Thyroid gland (tissue), 4 donors: ENCODE measurements around the gene COG2. TPM values are rescaled to one million over a fixed set of nuclear protein-coding genes. Genes with fewer than 3 reads are reported as not detected.

Experiments used
- DNase-seq, 2 donors: peaks; one replicate each; pipeline ENCODE4 v3.0.0-alpha.2; 2019
- H3K27ac ChIP-seq, 3 donors: fragments of 200-600 bp; sonication (generic); 1 replicate in 2 of 3; 2 replicates in 1 of 3; pipeline ENCODE4 v1.5.1; 2016 to 2019; ENCODE audit warnings: mild to moderate bottlenecking in 1 of 3, moderate library complexity in 1 of 3
- H3K27me3 ChIP-seq: fragments of 200-600 bp; sonication (generic); one replicate; pipeline ENCODE4 v1.5.1; 2019
- H3K36me3 ChIP-seq, 2 donors: fragments of 200-600 bp; sonication (generic); one replicate each; pipeline ENCODE4 v1.5.1; 2016 to 2019
- H3K4me1 ChIP-seq, 2 donors: fragments of 200-600 bp; sonication (generic); one replicate each; pipeline ENCODE4 v1.5.1; 2017 to 2019
- H3K4me3 ChIP-seq, 3 donors: fragments of 200-600 bp; sonication (generic); replicated peaks in 1 of 3; 1 replicate in 2 of 3; 2 replicates in 1 of 3; pipeline ENCODE4 v1.5.1; 2016; ENCODE audit warnings: mild to moderate bottlenecking in 1 of 3
- H3K9me3 ChIP-seq: fragments of 200-600 bp; sonication (generic); one replicate; pipeline ENCODE4 v1.5.1; 2017
- POLR2A ChIP-seq, 2 donors: fragments of 450-650 bp; IDR thresholded peaks; one replicate each; pipeline ENCODE4 v1.6.1; 2017; ENCODE audit warnings: antibody characterized with exemption in 2 of 2, mild to moderate bottlenecking in 2 of 2, moderate library complexity in 1 of 2
- WGBS, 2 donors: methylation state at CpG; one replicate each; pipeline ENCODE4 v1.1.5; 2017; 5-methylcytosine and 5-hydroxymethylcytosine counted together
- intact Hi-C: fragments of 100-400 bp; cut with DNase I; formaldehyde crosslinking; loops from one replicate; pipeline ENCODE4 v1.15.1; 2023
- total RNA-seq, 4 donors: library from RNA; depleted of rRNA; stranded (reverse); fragments of >200 nt; gene quantifications; one replicate each; pipeline ENCODE4 v1.2.3, GENCODE V29; 2016
- TF ChIP-seq, protein P1 (sequence below), 6 experiments: fragments of 200-600 bp in 3 of 6; fragments of 450-650 bp in 3 of 6; sonication (generic) in 3 of 6; IDR thresholded peaks; one replicate each; pipeline ENCODE4 v1.5.1; 2016 to 2019; ENCODE audit warnings: antibody characterized with exemption in 6 of 6, mild to moderate bottlenecking in 2 of 6, inconsistent platforms in 1 of 6, moderate library complexity in 1 of 6

Gene COG2
- total RNA-seq, 4 donors from 2014 or later, result 36.3 to 48.1 (median 37.5) TPM

DNA sequence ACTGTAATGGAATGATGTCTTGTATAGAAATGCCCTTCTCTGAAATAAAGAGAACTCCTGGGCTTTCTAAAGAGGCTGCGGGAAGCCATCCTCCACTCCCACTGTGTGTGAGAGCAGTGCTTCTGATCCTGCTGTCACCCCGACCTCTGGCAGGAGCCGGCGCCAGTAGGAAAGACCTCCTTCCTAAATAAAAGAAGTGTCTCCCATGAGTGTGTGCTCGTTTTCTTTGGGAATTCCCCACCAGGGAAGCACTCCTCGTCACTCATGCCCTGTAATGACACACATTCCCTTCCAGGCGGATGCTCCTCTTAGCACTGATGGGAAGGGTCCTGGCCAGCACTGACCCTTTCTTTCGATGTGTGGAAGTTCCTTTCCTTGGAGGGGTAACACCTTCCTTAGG, 51.5 kb downstream of the COG2 start:
- WGBS, 2 donors, result 77 to 84% methylated on average over 8 of the region's 8 CpGs
- intact Hi-C loops, result no loop called here

DNA sequence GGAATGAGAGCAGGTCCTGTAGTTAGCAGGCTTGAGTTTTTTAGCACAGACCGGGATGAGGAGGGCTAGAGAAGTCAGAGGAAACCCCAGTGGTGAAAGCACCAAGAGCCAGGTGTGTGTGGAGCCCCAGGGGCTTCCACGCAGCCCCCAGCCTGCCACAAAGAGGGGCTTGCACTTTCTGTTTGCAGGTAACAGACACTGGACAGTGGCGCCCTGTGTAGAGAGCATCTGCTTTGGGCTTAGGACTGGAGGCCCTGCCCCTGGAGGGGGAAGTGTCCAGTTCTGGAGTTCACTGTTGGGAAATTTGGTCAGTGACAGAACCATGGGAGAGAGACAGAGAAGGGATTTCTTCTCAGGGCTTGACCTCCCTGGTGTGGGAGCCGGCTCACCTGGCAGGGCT, 52.2 kb downstream of the COG2 start:
- no peak for TF ChIP-seq POLR2A (IDR thresholded peaks at IDR 0.05)
- TF ChIP-seq, protein P1, sequence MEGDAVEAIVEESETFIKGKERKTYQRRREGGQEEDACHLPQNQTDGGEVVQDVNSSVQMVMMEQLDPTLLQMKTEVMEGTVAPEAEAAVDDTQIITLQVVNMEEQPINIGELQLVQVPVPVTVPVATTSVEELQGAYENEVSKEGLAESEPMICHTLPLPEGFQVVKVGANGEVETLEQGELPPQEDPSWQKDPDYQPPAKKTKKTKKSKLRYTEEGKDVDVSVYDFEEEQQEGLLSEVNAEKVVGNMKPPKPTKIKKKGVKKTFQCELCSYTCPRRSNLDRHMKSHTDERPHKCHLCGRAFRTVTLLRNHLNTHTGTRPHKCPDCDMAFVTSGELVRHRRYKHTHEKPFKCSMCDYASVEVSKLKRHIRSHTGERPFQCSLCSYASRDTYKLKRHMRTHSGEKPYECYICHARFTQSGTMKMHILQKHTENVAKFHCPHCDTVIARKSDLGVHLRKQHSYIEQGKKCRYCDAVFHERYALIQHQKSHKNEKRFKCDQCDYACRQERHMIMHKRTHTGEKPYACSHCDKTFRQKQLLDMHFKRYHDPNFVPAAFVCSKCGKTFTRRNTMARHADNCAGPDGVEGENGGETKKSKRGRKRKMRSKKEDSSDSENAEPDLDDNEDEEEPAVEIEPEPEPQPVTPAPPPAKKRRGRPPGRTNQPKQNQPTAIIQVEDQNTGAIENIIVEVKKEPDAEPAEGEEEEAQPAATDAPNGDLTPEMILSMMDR (IDR thresholded peaks at IDR 0.05), result no peak
- peaks cover 27 to 48% of the 10 kb centered on the region in 2 donors for H3K36me3 ChIP-seq
- 86 to 91% methylated on average over 4 of the region's 4 CpGs for WGBS, 2 donors
- DNase-seq, result no peak
- intact Hi-C loops, result no loop called here
- H3K4me1 ChIP-seq, result no peaks in the 10 kb centered on the region
- no peaks in the 10 kb centered on the region for H3K27me3 ChIP-seq
- no peaks in the 10 kb centered on the region for H3K9me3 ChIP-seq
- no peak overlapping the region for H3K4me3 ChIP-seq
- no peak overlapping the region for H3K27ac ChIP-seq

More for the DNA sequence above, 51.5 kb downstream of the COG2 start:
- Histone ChIP-seq H3K27me3 (no peaks in the 10 kb centered on the region), H3K36me3 (peaks cover 29 to 51% of the 10 kb centered on the region in 2 donors), H3K4me1 (no peaks in the 10 kb centered on the region), H3K4me3 (no peak overlapping the region), H3K9me3 (no peaks in the 10 kb centered on the region), H3K27ac (no peak overlapping the region)
- no peak for TF ChIP-seq POLR2A (IDR thresholded peaks at IDR 0.05)
- TF ChIP-seq, protein P1 (IDR thresholded peaks at IDR 0.05), result no peak
- no peak for DNase-seq

DNA sequence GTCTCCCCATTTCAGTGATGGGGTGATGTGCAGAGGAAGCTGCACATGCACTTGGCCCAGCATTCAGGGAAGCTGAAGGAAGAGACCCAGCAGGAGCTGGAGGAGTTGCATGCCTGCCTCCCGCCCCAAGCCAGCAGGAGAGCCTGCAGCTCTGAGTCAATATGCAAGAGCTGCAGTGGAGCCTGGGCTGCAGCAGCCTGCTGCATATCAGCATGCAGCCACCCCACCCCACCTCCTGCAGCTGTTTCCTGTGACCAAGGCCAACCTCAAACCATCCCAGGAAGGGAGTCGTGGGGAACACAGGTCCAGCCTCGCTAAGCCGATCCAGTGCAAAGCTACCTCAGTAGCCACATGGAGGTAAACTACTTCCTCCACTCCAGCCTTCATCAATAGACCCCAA, 52.7 kb downstream of the COG2 start:
- Histone ChIP-seq H3K27me3 (no peaks in the 10 kb centered on the region), H3K4me3 (no peak overlapping the region), H3K9me3 (no peaks in the 10 kb centered on the region), H3K36me3 (peaks cover 26 to 43% of the 10 kb centered on the region in 2 donors), H3K4me1 (no peaks in the 10 kb centered on the region), H3K27ac (no peak overlapping the region)
- WGBS, 2 donors, result 63 to 76% methylated on average over 3 to 4 of the region's 4 CpGs
- TF ChIP-seq, protein P1 (IDR thresholded peaks at IDR 0.05), result no peak
- TF ChIP-seq POLR2A (IDR thresholded peaks at IDR 0.05), result no peak
- DNase-seq, result no peak
- intact Hi-C loops, result no loop called here

DNA sequence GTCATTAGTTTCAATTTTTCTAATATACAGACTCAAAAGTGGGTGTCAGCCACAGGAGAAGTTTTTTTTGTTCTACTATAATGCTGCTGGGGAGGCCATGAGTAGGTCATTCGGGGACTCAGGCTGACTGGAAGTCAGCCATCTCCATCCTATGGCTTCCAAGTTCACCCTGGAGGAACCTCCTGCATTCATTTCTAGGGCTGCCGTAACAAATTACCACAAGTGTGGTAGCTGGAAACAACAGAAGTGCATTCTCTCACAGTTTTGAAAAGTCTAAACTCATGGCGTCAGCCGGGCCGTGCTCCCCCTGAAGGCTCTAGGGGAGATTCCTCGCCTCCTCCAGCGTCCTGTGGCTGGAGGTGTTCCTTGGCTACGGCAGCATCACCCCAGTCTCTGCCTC, 53.9 kb downstream of the COG2 start:
- H3K4me1 ChIP-seq, result no peaks in the 10 kb centered on the region
- no peak for TF ChIP-seq POLR2A (IDR thresholded peaks at IDR 0.05)
- TF ChIP-seq, protein P1 (IDR thresholded peaks at IDR 0.05), result no peak

DNA sequence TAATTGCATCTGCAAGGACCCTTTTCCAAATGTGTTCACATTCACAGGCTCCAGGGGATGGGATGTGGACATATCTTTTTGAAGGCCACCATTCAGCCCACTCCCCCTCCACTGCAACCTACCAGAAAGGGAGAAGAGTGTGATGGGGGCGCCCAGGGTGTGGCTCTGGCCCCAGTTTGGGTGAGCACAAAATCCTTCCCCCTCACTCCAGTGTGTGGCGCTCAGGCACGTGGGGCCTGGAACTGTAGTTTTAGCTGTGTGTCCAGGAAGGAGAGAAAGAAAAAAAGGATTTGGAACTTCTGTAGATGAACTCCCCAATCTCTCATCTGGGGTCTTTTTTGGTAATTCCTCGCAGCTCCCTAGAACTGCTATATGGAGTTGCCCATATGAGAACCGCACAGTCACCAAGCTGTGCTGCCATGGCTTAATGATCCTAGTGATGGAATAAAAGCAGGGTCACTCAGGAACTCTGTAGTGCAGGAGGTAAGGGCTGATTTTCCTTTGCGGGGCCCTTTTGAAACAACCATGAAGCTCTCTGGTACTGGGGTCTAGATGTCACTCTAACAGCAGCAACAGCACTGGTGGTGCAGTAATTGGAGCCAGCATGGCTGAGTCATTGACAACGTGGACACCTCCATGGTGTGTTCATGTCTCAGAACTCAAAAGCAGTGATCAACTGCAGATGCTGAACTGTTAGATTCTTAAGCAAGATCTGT, 54.6 kb downstream of the COG2 start:
- no peak overlapping the region for H3K4me3 ChIP-seq
- no peak for TF ChIP-seq POLR2A (IDR thresholded peaks at IDR 0.05)
- TF ChIP-seq, protein P1 (IDR thresholded peaks at IDR 0.05), result no peak
- no peaks in the 10 kb centered on the region for H3K27me3 ChIP-seq
- WGBS, 2 donors, result 78 to 83% methylated on average over 7 of the region's 7 CpGs
- no peaks in the 10 kb centered on the region for H3K4me1 ChIP-seq
- intact Hi-C loops, result no loop called here
- no peak for DNase-seq
- H3K9me3 ChIP-seq, result no peaks in the 10 kb centered on the region
- no peak overlapping the region for H3K27ac ChIP-seq
- H3K36me3 ChIP-seq, result peaks cover 14 to 24% of the 10 kb centered on the region in 2 donors

More for the DNA sequence above, 53.9 kb downstream of the COG2 start:
- DNase-seq, result no peak
- no peaks in the 10 kb centered on the region for H3K9me3 ChIP-seq
- no peaks in the 10 kb centered on the region for H3K27me3 ChIP-seq
- intact Hi-C loops, result no loop called here
- H3K36me3 ChIP-seq, result peaks cover 21 to 30% of the 10 kb centered on the region in 2 donors
- H3K27ac ChIP-seq, result no peak overlapping the region
- H3K4me3 ChIP-seq, result no peak overlapping the region
- WGBS, 2 donors, result 70 to 76% methylated on average over 6 to 8 of the region's 8 CpGs
